Stimulated activated naive CD8-positive, alpha-beta T cell treated with anti-CD3 and anti-CD28 coated beads, Interleukin-15, Interleukin-2, amounts not matched to agents 100 ng/mL and 50 ng/mL, for 24 hours (primary cell): ENCODE results near the gene AGAP1.

Source experiments
- H3K27ac Mint-ChIP-seq: one replicate; pipeline ENCODE4 v1.8.0; 2021; ENCODE audit warnings: mild to moderate bottlenecking, mixed read lengths
- H3K27me3 Mint-ChIP-seq: one replicate; pipeline ENCODE4 v1.8.0; 2021; ENCODE audit warnings: mixed read lengths
- H3K36me3 Mint-ChIP-seq: one replicate; pipeline ENCODE4 v1.8.0; 2021; ENCODE audit warnings: low read depth, mixed read lengths
- H3K4me1 Mint-ChIP-seq: one replicate; pipeline ENCODE4 v1.8.0; 2021; ENCODE audit warnings: low read depth, mixed read lengths
- H3K4me3 Mint-ChIP-seq: one replicate; pipeline ENCODE4 v1.8.0; 2021; ENCODE audit warnings: mild to moderate bottlenecking, mixed read lengths
- H3K9me3 Mint-ChIP-seq: one replicate; pipeline ENCODE4 v1.8.0; 2021; ENCODE audit warnings: mixed read lengths

AGAP1 gene

DNA sequence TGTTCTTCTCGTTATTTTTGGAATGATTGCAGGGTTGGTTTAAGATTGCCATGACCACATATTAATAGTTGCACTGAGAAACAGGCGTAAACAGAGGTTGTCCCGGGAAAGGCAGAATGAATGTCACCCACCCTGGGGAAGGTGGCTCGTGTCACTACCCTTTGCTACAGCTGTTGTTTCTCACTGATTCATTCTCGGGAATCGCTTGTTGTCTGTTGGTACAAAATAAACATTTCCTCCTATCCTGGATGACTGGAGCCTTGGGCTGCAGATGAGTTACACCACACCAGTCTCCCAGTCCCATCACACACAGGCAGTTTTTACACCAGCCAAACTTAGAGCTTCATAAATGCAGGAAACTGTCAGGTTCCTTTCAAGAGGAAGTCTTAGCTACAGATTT, 457.6 kb downstream of the AGAP1 start:
- Mint-ChIP-seq H3K27me3 (peaks cover 22% of the 10 kb centered on the region), H3K9me3 (no peaks in the 10 kb centered on the region), H3K4me3 (no peak overlapping the region), H3K27ac (no peak overlapping the region), H3K36me3 (no peaks in the 10 kb centered on the region), H3K4me1 (peaks cover 15% of the 10 kb centered on the region)

DNA sequence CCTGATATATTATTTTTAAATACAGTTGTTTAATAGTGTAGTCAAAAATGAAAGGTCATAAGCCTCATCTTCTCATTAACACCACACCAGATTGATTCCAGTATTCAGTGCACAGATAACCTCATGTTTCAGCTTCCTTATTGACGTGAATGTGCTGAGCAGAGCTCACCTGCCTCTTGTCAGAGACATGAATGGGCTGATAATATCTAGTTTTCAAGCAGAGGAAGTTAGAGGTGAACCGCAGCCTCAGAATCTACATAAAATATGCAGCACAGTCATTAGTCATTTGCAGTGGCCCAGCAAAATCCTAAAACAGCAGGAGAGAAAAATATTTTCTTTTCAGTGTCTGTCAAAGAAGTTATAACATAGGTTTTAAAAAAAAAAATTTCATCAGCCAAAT, 458.1 kb downstream of the AGAP1 start:
- Mint-ChIP-seq H3K4me3 (no peak overlapping the region), H3K27ac (no peak overlapping the region)

DNA sequence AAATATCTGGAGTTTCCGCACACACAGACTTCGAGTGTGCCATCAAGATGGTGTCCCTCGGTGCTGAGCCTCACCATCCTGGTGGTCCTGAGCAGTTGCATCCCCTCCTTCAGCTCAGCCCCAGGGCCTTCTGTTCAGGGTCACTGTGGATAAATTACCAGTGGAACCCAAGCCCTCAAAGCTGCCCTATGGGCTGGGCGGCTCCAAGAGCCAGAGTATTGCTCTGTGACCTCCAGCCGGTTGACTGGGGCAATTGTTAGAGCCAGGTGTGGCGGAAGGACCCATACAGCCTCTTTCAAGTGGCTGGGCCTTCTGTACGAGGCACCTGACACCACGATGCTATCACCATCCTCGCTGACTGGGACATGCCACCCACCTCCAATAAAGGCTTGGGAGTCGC, 458.9 kb downstream of the AGAP1 start:
- Mint-ChIP-seq H3K4me3 (no peak overlapping the region), H3K4me1 (peaks cover 15% of the 10 kb centered on the region), H3K27me3 (peaks cover 22% of the 10 kb centered on the region), H3K27ac (no peak overlapping the region), H3K36me3 (no peaks in the 10 kb centered on the region), H3K9me3 (no peaks in the 10 kb centered on the region)

More for the DNA sequence above, 458.1 kb downstream of the AGAP1 start:
- no peaks in the 10 kb centered on the region for H3K36me3 Mint-ChIP-seq
- no peaks in the 10 kb centered on the region for H3K9me3 Mint-ChIP-seq
- peaks cover 22% of the 10 kb centered on the region for H3K27me3 Mint-ChIP-seq
- H3K4me1 Mint-ChIP-seq = peaks cover 15% of the 10 kb centered on the region

DNA sequence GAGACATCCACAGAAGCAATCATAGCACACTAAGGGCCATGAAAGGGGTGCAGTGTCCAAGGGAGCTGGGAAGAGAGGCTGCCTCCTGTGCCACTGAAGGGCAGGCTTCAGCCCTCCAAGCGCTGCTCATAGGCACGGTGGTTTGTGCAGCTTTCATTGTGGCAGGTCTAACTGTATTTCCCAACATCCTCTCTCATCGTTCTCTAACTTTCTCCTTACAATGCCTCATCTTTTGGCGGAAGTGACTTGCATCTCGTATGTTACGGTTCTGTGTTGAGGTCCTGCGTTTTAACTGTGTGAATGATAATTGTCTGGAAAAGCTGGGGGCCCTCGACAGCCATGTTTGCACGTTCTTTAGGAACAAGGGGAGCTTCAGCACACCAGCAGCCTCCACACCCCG, 460.4 kb downstream of the AGAP1 start:
- no peaks in the 10 kb centered on the region for H3K9me3 Mint-ChIP-seq
- H3K4me3 Mint-ChIP-seq = no peak overlapping the region
- H3K27ac Mint-ChIP-seq = no peak overlapping the region
- H3K4me1 Mint-ChIP-seq = peaks cover 15% of the 10 kb centered on the region
- peaks cover 16% of the 10 kb centered on the region for H3K27me3 Mint-ChIP-seq
- no peaks in the 10 kb centered on the region for H3K36me3 Mint-ChIP-seq

DNA sequence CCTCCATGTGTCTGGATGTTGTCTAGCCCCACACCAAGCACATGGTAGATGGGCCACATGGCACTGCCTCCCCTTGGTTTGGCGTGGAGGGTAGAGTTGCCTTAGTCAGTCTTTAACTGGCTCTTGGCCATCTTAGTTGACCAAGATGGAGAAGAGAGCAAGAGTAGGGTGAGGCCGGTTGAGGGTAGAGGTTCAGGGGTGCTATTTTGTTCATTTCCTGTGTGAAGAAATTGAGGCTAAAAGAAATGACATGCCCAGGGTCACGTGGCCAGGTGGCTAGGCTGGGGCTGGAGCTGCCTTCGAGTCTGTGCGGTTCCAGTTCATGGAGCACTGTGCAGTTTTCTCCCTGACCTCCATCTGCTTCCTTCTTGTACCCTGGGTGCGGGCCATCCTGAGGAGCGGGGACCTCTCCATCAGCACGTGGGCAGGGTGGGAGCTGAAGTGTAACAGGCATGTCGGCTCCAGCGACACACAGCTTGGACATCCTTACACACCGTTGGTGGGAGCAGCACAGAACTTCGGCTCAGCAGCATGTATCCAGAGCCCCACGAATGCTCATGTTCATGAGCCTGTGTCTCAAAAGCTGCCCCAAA, 461.1 kb downstream of the AGAP1 start:
- no peak overlapping the region for H3K4me3 Mint-ChIP-seq
- H3K4me1 Mint-ChIP-seq = peaks cover 15% of the 10 kb centered on the region
- H3K27me3 Mint-ChIP-seq = peaks cover 10% of the 10 kb centered on the region
- H3K36me3 Mint-ChIP-seq = no peaks in the 10 kb centered on the region
- H3K27ac Mint-ChIP-seq = no peak overlapping the region
- H3K9me3 Mint-ChIP-seq = no peaks in the 10 kb centered on the region

DNA sequence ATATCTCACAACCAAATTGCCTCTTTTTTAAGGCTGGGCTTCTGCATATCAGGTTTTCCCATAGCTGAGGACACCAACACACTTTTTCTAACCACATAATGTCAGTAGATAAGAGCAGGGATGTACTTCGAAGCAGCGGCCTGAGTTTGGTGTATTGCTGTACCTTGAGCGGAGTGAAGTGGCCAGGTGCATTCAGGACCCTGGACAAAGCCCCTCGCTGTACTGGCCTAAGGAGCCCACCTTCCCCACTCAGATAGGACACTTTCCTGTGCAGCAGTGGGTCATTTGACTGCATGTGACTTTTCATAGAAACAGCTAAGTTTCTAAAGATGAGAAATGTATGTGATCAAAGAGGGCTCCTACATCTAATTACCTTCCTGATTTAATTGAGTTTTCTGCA, 461.8 kb downstream of the AGAP1 start:
- no peaks in the 10 kb centered on the region for H3K9me3 Mint-ChIP-seq
- H3K36me3 Mint-ChIP-seq = no peaks in the 10 kb centered on the region
- peaks cover 15% of the 10 kb centered on the region for H3K4me1 Mint-ChIP-seq
- no peak overlapping the region for H3K4me3 Mint-ChIP-seq
- H3K27me3 Mint-ChIP-seq = peaks cover 8% of the 10 kb centered on the region
- H3K27ac Mint-ChIP-seq = no peak overlapping the region

DNA sequence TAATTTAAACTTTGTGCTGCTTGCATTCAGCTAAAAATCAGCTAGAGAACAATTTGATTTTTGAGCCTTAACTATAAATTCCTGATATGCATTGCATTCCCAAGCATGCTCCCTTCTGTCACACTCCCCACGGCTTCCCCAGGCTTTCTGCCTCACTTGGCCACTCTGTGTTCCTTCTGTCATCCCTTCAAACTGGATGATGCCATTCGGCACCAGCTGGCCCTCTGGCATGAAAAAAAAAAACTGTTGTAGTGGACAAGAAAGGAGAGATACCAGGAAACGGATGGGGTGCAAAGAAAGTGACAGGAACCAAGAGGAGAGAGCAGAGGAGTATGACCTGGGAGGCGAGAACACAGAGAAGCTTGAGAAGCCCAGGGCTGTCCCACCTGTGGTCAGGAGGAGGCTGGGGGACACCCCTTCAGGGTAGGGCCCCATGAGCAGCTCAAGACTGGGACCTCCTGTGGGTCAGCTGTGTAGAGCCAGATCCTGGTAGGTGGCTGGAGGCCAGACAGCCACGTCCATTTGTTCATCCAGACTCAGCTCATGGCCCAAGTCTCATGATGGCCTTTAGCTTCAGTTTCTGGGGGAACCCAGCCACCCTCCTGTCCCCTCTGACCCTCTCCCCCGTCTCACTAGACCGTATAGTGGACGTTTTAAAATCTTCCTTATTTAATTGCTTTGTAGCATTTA, 462.6 kb downstream of the AGAP1 start:
- Mint-ChIP-seq H3K4me3 (no peak overlapping the region), H3K4me1 (peaks cover 14% of the 10 kb centered on the region), H3K27ac (no peak overlapping the region), H3K9me3 (no peaks in the 10 kb centered on the region), H3K36me3 (no peaks in the 10 kb centered on the region), H3K27me3 (peaks cover 3% of the 10 kb centered on the region)

DNA sequence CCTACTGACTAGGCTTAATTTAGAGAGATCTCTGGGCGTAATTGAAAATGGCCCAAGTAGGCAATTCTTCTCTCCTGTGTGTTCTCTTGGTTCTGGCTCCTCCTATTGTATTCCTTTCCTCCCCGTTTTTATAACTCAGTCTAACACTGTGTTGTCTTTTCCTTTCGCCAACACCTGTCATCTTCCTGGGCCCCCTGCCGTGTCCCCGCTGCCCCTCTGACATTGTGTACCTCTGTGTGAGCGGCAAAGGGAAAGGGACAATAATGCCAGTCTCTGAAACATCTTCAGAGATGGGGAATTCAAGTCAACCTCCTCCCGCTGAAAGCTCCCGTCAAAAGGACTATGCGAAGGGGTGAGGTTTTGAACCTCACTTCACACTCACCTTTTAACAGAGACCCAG, 463.4 kb downstream of the AGAP1 start:
- Mint-ChIP-seq H3K27ac (no peak overlapping the region), H3K9me3 (no peaks in the 10 kb centered on the region), H3K36me3 (no peaks in the 10 kb centered on the region), H3K4me1 (peaks cover 6% of the 10 kb centered on the region), H3K27me3 (no peaks in the 10 kb centered on the region), H3K4me3 (no peak overlapping the region)

DNA sequence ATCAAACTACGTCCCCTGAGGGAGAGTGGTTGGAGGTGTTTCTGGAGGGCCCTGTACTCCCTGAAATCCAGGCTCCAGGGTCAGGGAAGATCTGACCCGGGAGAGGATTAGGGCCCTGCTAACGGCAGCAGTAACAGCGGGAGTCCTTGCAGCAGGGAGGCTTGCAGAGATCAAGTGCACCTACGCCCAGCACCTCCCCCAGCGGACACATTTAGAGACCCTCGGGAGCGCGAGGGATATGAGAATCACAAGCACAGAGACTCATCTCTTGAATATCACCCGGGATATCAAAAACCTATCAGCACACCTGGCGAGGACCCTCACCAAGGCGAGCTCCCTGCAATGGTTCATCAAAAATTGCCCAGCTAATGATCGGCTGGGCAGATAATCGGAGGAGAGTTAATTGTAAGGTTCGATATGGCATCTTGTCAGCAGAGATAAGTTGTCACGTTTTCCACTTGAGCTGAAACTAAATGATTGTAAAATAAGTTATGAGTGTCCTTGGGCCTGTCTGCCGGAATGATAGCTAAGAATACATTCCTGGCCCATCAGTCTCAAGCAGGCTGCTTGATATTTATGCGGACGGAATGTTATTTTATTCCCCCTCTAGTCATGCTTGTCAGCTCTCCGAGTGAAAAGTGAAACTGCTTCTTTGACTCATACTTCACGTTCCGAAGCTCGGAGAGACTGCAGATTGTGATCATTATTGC, 464.5 kb downstream of the AGAP1 start:
- Mint-ChIP-seq H3K4me1 (no peaks in the 10 kb centered on the region), H3K4me3 (no peak overlapping the region), H3K36me3 (no peaks in the 10 kb centered on the region), H3K9me3 (no peaks in the 10 kb centered on the region), H3K27me3 (no peaks in the 10 kb centered on the region), H3K27ac (no peak overlapping the region)

DNA sequence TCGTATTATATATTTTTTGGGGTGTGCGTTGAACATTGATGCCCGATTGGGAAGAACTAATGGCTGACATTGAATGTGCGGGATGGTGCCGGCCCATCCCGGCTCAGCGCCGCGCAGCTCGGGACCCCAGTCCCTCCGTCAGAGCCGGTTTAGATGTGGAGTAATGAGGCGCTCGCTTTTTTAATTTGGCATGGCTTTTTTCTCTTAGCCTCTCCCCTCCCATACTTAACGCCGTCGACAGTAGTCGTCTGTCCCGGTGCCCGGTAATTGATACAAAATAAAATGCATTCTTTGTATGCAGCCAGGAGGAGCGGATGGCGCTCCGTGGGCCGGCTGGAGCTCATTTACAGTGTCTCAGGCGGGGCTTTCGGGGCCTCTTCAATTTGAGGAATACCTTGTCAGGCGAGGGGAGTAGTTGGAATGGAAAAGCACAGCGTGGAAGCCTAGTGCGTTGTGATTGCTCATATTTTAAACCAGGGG, 465.1 kb downstream of the AGAP1 start:
- Mint-ChIP-seq H3K27ac (no peak overlapping the region), H3K4me1 (no peaks in the 10 kb centered on the region), H3K36me3 (no peaks in the 10 kb centered on the region), H3K4me3 (no peak overlapping the region), H3K9me3 (no peaks in the 10 kb centered on the region), H3K27me3 (no peaks in the 10 kb centered on the region)

DNA sequence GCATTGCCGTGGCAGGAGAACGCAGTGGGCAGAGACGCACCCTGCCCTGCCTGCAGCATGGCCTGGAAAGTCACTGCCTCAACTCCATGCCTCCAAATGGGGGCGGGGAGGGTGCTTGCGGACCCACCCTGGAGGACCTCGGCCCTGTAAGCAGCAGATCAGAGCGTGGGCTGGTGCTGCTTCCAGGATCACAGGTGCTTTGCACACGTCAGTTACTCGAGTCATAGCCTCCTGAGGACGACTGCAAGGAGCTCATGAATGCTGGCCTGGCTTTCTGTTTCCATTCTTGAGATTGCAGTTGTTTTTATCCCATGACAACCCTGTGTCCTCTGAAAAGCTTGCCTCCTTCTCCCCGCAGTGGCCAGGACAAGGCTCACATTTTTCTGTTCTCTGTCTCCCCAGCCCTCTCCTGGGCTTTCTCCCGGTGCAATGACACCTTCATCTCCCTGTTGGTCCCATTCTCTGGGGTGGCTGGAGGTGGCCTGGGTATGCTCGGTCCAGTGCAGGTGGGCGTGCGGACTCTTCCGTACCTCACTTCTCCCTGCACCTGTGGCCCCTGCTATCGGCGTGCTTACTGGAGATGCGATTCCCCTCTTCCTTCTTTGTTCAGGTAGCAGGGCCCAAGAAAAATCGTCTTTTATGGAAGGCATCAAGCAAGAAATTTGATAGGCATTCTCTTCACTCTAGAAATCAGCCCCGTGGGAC, 466.3 kb downstream of the AGAP1 start:
- no peak overlapping the region for H3K27ac Mint-ChIP-seq
- no peaks in the 10 kb centered on the region for H3K9me3 Mint-ChIP-seq
- no peaks in the 10 kb centered on the region for H3K36me3 Mint-ChIP-seq
- no peaks in the 10 kb centered on the region for H3K27me3 Mint-ChIP-seq
- H3K4me3 Mint-ChIP-seq = no peak overlapping the region
- H3K4me1 Mint-ChIP-seq = no peaks in the 10 kb centered on the region

DNA sequence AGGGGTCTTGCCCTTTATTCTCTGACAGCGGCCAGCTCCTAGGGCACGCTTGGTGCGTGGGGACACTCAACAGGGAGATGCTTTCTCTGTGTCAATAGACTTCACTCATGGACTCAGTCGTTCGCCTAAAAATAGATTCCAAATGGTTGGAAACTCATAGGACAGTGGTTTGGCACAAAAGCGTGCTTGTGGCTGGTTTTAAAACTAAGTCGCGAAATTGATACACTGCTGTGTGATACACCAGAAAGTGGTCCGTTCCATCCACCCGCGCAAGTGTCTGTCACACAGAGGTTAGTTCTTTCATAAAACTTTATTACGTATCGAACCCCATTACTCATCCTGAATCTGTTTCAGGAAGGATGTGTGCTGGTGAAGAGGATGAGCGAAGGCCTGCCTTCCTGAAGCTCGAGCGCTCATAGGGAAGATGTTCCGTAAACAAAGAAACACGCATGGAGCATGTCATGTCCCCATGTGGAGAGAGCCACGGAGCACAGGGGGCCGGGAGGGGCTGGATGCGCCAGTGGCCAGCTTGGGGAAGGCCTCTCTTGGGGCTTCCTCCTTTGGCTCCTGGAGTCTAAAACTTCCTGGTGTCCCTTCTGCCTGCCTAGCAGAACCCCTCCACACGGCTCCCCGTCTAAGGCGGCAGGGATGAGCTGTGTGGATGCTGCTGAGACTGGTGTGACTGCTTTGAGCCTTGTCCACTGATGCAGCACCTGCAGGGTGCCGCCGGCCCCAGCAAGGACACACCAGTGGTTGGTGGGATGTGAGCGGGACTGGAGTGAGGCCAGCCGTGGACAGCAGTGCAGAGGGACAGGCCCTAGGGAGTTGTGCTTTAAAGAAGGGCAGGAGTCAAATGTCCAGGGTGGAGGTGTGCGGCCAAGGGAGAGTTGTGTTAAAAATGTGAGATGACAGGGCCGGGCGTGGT, 467.1 kb downstream of the AGAP1 start:
- no peaks in the 10 kb centered on the region for H3K36me3 Mint-ChIP-seq
- no peaks in the 10 kb centered on the region for H3K4me1 Mint-ChIP-seq
- H3K27ac Mint-ChIP-seq = no peak overlapping the region
- H3K4me3 Mint-ChIP-seq = no peak overlapping the region
- H3K9me3 Mint-ChIP-seq = no peaks in the 10 kb centered on the region
- H3K27me3 Mint-ChIP-seq = no peaks in the 10 kb centered on the region

DNA sequence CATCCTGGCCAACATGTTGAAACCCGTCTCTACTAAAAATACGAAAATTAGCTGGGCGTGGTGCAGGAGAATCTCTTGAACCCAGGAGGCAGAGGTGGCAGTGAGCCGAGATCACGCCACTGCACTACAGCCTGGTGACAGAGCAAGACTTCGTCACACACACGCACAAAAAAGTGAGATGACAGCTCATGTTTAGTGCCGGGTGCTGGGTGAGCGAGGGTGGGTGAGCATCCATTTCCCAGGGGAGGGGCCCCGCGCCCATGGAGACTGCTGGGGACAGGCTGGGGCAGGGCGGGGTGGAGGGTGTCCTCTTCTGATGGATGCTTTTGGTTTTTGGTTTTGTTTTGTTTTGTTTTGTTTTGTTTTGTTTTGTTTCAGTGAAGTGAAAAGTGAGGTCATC, 467.9 kb downstream of the AGAP1 start:
- H3K4me3 Mint-ChIP-seq = no peak overlapping the region
- no peaks in the 10 kb centered on the region for H3K27me3 Mint-ChIP-seq
- H3K4me1 Mint-ChIP-seq = no peaks in the 10 kb centered on the region
- no peaks in the 10 kb centered on the region for H3K36me3 Mint-ChIP-seq
- H3K9me3 Mint-ChIP-seq = no peaks in the 10 kb centered on the region
- no peak overlapping the region for H3K27ac Mint-ChIP-seq

DNA sequence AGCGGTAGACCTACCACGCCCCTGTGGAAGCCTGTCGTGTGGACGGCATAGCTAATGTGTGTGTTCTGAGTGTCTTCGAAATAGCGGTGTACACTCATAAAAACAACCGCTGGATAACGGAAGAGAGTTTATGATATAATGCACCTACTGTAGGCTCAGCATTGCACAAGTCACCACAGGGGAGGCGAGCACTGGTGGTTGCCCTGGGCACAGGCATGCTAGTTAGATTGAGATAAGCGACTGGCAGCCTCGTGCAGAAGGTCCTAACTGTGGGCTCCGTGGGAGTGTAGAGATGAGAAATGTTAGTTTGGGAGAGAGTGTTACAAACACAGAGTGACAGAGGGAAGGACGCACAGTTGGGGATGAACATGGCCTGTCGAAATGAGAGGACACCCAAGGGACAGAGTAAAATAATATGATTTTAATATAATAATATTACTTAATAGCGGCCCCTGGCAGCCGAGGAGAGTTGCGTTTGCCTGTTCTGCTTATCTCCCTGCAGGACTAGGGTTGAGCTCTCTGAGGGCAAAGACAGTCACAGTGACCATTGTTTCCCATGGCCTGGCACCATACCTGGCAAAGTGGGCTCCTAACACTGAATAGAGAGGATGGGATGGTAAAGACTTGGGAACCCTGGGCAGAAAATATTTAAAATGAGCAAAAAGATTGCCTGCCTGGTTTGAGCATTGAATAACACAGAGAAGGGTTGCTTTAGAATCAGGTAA, 470.2 kb downstream of the AGAP1 start:
- Mint-ChIP-seq H3K27ac (no peak overlapping the region), H3K9me3 (no peaks in the 10 kb centered on the region), H3K4me3 (no peak overlapping the region), H3K4me1 (no peaks in the 10 kb centered on the region), H3K36me3 (no peaks in the 10 kb centered on the region), H3K27me3 (no peaks in the 10 kb centered on the region)
